HL-60 (cell line): ENCODE data around the gene RARRES1.
A peak's percentile ranks its signal among the peaks of the same experiment; 100 is the strongest.

Experiments used
- DNase-seq, 2 experiments: peaks; one replicate each; pipeline ENCODE4 v3.0.0-alpha.2; 2010 to 2020; ENCODE audit warnings: low read depth in 1 of 2, low spot score in 1 of 2
- H3K27ac ChIP-seq: fragments of 250-450 bp; sonication (Bioruptor Pico); replicated peaks from 2 replicates; pipeline ENCODE4 v1.5.1; 2020; ENCODE audit warnings: mild to moderate bottlenecking, moderate library complexity
- H3K27me3 ChIP-seq: fragments of 250-450 bp; sonication (Bioruptor Pico); 2 replicates; pipeline ENCODE4 v1.5.1; 2021; ENCODE audit warnings: mild to moderate bottlenecking, moderate library complexity; ENCODE audit not compliant: insufficient read depth, poor library complexity, severe bottlenecking
- H3K4me3 ChIP-seq: replicated peaks from 2 replicates; pipeline ENCODE4 v1.5.1; 2011; ENCODE audit warnings: mild to moderate bottlenecking, control low read depth, low read length; ENCODE audit not compliant: insufficient read depth
- GABPA ChIP-seq: IDR thresholded peaks from 2 replicates; pipeline ENCODE4 v1.6.1; 2012; ENCODE audit warnings: low read depth
- POLR2AphosphoS5 ChIP-seq: IDR thresholded peaks from 2 replicates; pipeline ENCODE4 v1.6.1; 2012; ENCODE audit warnings: low read depth
- REST ChIP-seq: IDR thresholded peaks from 2 replicates; pipeline ENCODE4 v1.6.1; 2012; ENCODE audit warnings: low read depth; ENCODE audit not compliant: insufficient replicate concordance
- SPI1 ChIP-seq: IDR thresholded peaks from 2 replicates; pipeline ENCODE4 v1.6.1; 2012; ENCODE audit warnings: low read depth, mild to moderate bottlenecking, borderline replicate concordance
- TF ChIP-seq, protein P1 (sequence below): IDR thresholded peaks from one replicate; pipeline ENCODE4 v1.5.1; 2011; ENCODE audit warnings: low read length, control low read depth, inconsistent platforms; ENCODE audit not compliant: insufficient read depth

Gene RARRES1

GRCh38 chr3:158747417-158747816 is 15.2 kb upstream of the RARRES1 start:
- no peak overlapping the region for H3K4me3 ChIP-seq
- TF ChIP-seq SPI1 = no peak
- peak overlapping the region; percentile 44 for H3K27ac ChIP-seq
- H3K27me3 ChIP-seq = no peaks in the 10 kb centered on the region
- no peak for DNase-seq

GRCh38 chr3:158745551-158745950 is 13.3 kb upstream of the RARRES1 start:
- Histone ChIP-seq H3K4me3 (no peak overlapping the region), H3K27me3 (no peaks in the 10 kb centered on the region), H3K27ac (no peak overlapping the region)
- TF ChIP-seq GABPA (no peak), SPI1 (no peak), POLR2AphosphoS5 (no peak), REST (no peak)
- TF ChIP-seq, protein P1, sequence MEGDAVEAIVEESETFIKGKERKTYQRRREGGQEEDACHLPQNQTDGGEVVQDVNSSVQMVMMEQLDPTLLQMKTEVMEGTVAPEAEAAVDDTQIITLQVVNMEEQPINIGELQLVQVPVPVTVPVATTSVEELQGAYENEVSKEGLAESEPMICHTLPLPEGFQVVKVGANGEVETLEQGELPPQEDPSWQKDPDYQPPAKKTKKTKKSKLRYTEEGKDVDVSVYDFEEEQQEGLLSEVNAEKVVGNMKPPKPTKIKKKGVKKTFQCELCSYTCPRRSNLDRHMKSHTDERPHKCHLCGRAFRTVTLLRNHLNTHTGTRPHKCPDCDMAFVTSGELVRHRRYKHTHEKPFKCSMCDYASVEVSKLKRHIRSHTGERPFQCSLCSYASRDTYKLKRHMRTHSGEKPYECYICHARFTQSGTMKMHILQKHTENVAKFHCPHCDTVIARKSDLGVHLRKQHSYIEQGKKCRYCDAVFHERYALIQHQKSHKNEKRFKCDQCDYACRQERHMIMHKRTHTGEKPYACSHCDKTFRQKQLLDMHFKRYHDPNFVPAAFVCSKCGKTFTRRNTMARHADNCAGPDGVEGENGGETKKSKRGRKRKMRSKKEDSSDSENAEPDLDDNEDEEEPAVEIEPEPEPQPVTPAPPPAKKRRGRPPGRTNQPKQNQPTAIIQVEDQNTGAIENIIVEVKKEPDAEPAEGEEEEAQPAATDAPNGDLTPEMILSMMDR = no peak
- DNase-seq = no peak

DNA sequence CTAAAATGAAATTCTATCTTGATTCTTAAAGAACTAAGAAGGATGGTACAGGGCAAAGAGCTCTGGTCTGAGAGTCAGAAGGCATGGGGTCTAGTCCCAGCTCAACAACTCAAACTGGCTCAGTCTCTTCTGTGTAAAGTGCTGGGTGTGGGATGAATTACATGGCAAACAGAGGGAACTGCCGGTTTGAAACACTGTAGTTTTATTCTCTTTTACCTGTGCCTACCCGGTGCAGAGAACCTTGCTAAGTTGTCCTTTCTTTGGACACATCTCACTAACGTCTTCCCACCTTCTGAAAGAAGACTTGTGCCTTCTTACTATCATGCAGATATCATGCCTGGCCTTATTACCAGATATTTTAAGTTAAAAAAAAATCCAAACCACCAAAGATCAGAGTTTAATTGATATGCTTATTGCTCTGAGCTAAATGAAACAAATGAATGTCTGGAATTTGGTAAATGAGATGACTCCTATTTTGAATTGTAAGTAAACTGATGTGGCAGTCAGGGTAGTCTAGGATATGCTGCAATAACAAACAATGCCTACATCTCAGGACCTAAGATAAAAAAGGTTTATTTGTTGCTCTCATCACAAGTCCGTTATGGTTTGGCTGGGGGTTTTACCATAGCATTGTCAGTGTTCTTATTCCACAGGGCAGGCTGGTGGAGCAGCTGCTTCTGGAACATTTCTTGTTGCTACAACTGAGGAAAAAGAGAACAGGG is 12.5 kb upstream of the RARRES1 start:
- no peaks in the 10 kb centered on the region for H3K27me3 ChIP-seq
- H3K4me3 ChIP-seq = no peak overlapping the region
- no peak overlapping the region for H3K27ac ChIP-seq
- DNase-seq = no peak
- TF ChIP-seq REST (no peak), POLR2AphosphoS5 (no peak), GABPA (no peak), SPI1 (no peak)
- TF ChIP-seq, protein P1 = no peak

- no peak overlapping the region for H3K27ac ChIP-seq
Measured at GRCh38 chr3:158743664-158744566, 11.7 kb upstream of the RARRES1 start.

More at GRCh38 chr3:158743664-158744566, 11.7 kb upstream of the RARRES1 start:
- TF ChIP-seq, protein P1 = no peak
- TF ChIP-seq POLR2AphosphoS5 = no peak
- TF ChIP-seq GABPA = no peak
- TF ChIP-seq REST = no peak
- no peak for DNase-seq
- Histone ChIP-seq H3K27me3 (no peaks in the 10 kb centered on the region), H3K4me3 (no peak overlapping the region)
